Activated CD8-positive, alpha-beta memory T cell treated with anti-CD3 and anti-CD28 coated beads for 24 hours (primary cell): ENCODE data around the gene JARID2.
A peak's percentile ranks its signal among the peaks of the same experiment; 100 is the strongest.

ENCODE experiments used
- DNase-seq: peaks from one replicate; pipeline ENCODE4 v3.0.0-alpha.2; 2020

Gene JARID2

GRCh38 chr6:15449011-15449410, 203.1 kb downstream of the JARID2 start:
- no peak for DNase-seq

GRCh38 chr6:15451738-15452137, 205.9 kb downstream of the JARID2 start:
- DNase-seq = no peak

- no peak for DNase-seq
Measured at GRCh38 chr6:15452182-15452941, 206.5 kb downstream of the JARID2 start.

- no peak for DNase-seq
Measured at GRCh38 chr6:15453186-15453585, 207.3 kb downstream of the JARID2 start.

GRCh38 chr6:15453622-15454021, 207.8 kb downstream of the JARID2 start:
- DNase-seq = no peak

- DNase-seq = no peak
Measured at GRCh38 chr6:15456422-15456821, 210.6 kb downstream of the JARID2 start.

GRCh38 chr6:15457121-15457650, 211.3 kb downstream of the JARID2 start:
- DNase-seq = no peak

GRCh38 chr6:15458021-15458459, 212.2 kb downstream of the JARID2 start:
- DNase-seq = no peak

- DNase-seq = no peak
Measured at GRCh38 chr6:15460110-15460727, 214.3 kb downstream of the JARID2 start.

- no peak for DNase-seq
Measured at GRCh38 chr6:15461127-15461944, 215.5 kb downstream of the JARID2 start.

GRCh38 chr6:15462256-15462655, 216.4 kb downstream of the JARID2 start:
- no peak for DNase-seq

GRCh38 chr6:15462717-15463525, 217.1 kb downstream of the JARID2 start:
- DNase-seq = no peak

- peak; percentile 81 for DNase-seq
Measured at GRCh38 chr6:15464211-15464725, 218.4 kb downstream of the JARID2 start.

- no peak for DNase-seq
Measured at GRCh38 chr6:15465212-15465611, 219.3 kb downstream of the JARID2 start.

GRCh38 chr6:15470746-15471145, 224.9 kb downstream of the JARID2 start:
- no peak for DNase-seq

GRCh38 chr6:15472621-15473020, 226.8 kb downstream of the JARID2 start:
- DNase-seq = no peak

GRCh38 chr6:15473174-15473573, 227.3 kb downstream of the JARID2 start:
- no peak for DNase-seq

- no peak for DNase-seq
Measured at GRCh38 chr6:15473741-15474161, 227.9 kb downstream of the JARID2 start.

- DNase-seq = no peak
Measured at GRCh38 chr6:15474196-15474595, 228.3 kb downstream of the JARID2 start.

GRCh38 chr6:15475261-15475660, 229.4 kb downstream of the JARID2 start:
- DNase-seq = no peak

- DNase-seq = no peak
Measured at GRCh38 chr6:15475872-15476271, 230.0 kb downstream of the JARID2 start.
